DMS79 treated with DMSO at 0.1 percent for 48 hours (cell line): Measurements from ENCODE around the gene PCDHGB2.
"Not testable (repeated sequence)": the region's sequence is repeated elsewhere in the genome, so short reads cannot be mapped to it uniquely, and the experiment has no call there.

ENCODE experiments used
- DNase-seq: peaks from one replicate; lab custom pipeline; 2025; lab: John Stamatoyannopoulos, UW

Gene PCDHGB2

GRCh38 chr5:141384471-141385267 lies 24.9 kb downstream of the PCDHGB2 start:
- DNase-seq, result no peak

GRCh38 chr5:141387557-141388311 lies 27.9 kb downstream of the PCDHGB2 start, which contains the start of gene PCDHGB4:
Gene PCDHGB4, plus strand, starts transcription at chr5:141387698. Its CDS starts 187 bp downstream, at chr5:141387885.
- not testable (repeated sequence) for DNase-seq

DNA sequence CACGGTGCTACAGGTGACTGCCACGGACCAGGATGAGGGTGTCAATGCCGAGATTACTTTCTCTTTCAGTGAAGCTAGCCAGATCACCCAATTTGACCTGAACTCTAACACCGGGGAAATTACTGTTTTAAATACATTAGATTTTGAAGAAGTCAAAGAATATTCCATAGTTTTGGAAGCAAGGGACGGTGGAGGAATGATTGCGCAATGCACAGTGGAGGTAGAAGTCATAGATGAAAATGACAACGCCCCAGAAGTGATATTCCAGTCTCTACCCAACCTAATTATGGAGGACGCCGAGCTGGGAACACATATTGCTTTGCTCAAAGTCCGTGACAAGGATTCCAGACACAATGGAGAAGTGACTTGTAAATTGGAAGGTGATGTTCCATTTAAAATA lies 28.9 kb downstream of the PCDHGB2 start:
- no peak for DNase-seq

- DNase-seq, result no peak
These were observed 29.6 kb downstream of the PCDHGB2 start for GRCh38 chr5:141389153-141390042.

DNA sequence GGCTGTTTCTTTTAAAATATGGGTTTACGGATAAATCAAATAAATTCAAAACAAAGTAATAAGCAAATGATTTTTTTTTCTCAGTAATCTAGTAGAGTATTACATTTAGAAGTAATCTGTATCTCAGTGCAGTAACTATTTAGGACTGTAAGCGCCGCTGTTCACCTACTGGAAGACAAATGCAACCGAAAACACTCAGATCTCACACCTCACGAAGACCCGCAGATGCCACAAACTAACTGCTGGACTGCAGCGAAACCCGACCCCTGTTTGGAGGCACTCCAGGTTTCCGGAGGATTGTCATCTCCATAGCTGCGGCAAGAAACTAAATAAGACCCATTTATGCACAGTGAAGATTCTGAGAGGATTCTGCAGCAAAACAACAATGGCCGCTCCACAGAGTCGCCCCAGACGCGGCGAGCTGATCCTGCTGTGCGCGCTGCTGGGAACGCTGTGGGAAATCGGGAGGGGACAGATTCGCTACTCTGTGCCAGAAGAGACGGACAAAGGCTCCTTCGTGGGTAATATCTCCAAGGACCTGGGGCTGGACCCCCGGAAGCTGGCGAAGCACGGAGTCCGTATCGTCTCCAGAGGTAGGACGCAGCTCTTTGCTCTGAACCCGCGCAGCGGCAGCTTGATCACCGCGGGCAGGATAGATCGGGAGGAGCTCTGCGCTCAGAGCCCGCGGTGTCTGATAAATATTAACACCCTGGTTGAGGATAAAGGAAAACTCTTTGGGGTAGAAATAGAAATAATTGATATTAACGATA lies 32.8 kb downstream of the PCDHGB2 start, which contains the start of gene PCDHGA8:
TSS of gene PCDHGA8 (plus strand) at position 205 of the 770 bp plus-strand sequence. CDS start at position 386, 181 bp downstream.
- DNase-seq, result no peak

- DNase-seq, result no peak
These were observed 33.5 kb downstream of the PCDHGB2 start for GRCh38 chr5:141393267-141393666.

GRCh38 chr5:141394401-141395187 lies 34.8 kb downstream of the PCDHGB2 start:
- not testable (repeated sequence) for DNase-seq

DNA sequence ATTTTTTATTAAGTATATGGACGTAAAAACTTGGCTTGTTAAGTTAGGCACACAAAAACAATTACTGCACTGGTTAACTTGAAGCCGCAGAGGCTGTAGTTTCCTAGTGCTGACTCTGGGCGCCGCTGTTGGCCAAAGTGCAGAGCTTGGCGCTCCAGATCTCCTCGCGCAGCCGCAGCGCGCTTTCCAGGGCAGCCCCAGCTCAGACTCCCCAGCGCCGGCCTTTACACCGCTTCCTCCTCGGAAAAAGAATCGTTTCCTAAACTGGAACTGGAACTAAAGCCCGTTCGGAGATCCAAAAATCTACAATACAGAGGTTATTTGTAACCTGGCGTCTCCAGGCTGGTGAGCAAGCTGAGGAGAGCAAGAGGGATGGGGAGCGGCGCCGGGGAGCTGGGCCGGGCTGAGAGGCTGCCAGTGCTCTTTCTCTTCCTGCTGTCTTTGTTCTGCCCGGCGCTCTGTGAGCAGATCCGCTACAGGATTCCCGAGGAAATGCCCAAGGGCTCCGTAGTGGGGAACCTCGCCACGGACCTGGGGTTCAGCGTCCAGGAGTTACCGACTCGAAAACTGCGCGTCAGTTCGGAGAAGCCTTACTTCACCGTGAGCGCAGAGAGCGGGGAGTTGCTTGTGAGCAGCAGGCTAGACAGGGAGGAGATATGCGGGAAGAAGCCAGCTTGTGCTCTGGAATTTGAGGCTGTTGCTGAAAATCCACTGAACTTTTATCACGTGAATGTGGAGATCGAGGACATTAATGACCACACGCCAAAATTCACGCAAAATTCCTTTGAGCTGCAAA lies 38.2 kb downstream of the PCDHGB2 start, which contains the start of gene PCDHGB5:
TSS of gene PCDHGB5 (plus strand) at position 192 of the 796 bp plus-strand sequence. CDS start at position 373, 181 bp downstream.
- DNase-seq, result not testable (repeated sequence)

DNA sequence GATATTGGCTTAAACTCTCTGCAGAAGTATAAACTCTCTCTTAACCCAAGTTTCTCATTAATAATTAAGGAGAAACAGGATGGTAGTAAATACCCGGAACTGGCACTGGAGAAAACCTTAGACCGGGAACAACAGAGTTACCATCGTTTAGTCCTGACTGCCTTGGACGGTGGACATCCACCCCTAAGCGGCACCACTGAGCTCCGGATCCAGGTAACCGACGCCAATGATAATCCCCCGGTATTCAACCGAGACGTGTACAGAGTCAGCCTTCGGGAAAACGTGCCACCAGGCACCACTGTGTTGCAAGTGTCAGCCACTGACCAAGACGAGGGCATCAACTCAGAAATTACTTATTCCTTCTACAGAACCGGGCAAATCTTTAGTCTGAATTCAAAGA lies 38.8 kb downstream of the PCDHGB2 start:
- DNase-seq, result no peak

DNA sequence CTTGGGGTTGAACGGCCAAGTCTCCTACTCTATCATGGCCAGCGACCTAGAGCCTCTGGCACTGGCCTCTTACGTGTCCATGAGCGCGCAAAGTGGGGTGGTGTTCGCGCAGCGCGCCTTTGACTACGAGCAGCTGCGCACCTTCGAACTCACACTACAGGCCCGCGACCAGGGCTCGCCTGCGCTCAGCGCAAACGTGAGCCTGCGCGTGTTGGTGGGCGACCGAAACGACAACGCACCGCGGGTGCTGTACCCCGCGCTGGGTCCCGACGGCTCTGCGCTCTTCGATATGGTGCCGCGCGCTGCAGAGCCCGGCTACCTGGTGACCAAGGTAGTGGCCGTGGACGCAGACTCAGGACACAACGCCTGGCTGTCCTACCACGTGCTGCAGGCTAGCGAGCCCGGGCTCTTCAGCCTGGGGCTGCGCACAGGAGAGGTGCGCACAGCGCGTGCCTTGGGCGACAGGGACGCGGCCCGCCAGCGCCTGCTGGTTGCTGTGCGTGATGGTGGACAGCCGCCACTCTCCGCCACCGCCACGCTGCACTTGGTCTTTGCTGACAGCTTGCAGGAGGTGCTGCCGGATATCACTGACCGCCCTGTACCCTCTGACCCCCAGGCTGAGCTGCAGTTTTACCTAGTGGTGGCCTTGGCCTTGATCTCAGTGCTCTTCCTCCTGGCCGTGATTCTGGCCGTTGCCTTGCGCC lies 39.9 kb downstream of the PCDHGB2 start:
- DNase-seq, result no peak

DNA sequence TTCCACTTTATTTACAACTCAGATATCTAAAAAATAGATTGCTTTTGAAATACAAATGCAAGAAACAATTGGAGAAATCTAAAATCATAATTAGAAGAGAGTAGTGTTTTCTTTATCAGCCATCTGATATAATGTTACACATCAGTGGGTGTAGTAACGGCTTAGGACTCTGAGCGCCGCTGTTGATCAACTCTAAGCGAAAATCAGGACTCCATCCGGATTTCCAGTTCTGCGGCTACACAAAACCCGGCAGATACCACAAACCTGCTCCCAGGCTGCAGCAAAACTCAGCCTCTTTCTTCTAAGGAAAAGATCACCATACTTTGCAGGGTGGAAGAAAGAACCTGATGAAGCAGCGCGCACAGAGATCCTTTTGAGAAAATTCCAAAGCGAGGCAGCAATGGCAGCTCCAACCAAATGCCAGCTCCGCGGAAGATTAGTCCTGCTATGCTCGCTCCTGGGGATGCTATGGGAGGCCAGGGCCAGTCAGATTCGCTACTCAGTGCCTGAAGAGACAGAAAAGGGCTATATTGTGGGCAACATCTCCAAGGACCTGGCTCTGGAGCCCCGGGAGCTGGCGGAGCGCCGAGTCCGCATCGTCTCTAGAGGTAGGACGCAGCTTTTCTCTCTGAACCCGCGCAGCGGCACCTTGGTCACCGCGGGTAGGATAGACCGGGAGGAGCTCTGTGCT lies 42.9 kb downstream of the PCDHGB2 start, which contains the start of gene PCDHGA9:
TSS of gene PCDHGA9 (plus strand) at position 226 of the 691 bp plus-strand sequence. CDS start at position 401, 175 bp downstream.
- DNase-seq, result no peak

DNA sequence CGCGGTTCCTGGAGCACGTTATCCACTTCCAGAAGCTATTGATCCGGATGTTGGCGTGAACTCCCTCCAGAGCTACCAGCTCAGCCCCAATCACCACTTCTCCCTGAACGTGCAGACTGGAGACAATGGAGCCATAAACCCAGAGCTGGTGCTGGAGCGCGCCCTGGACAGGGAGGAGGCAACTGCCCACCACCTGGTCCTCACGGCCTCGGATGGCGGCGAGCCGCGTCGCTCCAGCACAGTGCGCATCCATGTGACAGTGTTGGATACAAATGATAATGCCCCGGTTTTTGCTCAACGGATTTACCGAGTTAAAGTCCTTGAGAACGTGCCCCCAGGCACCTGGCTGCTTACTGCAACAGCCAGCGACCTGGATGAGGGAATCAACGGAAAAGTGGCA lies 43.6 kb downstream of the PCDHGB2 start:
- DNase-seq, result no peak

GRCh38 chr5:141407790-141408505 lies 48.2 kb downstream of the PCDHGB2 start, which contains the start of gene PCDHGB6:
Gene PCDHGB6, plus strand, starts transcription at chr5:141408021. Its CDS starts 182 bp downstream, at chr5:141408203.
- DNase-seq, result not testable (repeated sequence)

DNA sequence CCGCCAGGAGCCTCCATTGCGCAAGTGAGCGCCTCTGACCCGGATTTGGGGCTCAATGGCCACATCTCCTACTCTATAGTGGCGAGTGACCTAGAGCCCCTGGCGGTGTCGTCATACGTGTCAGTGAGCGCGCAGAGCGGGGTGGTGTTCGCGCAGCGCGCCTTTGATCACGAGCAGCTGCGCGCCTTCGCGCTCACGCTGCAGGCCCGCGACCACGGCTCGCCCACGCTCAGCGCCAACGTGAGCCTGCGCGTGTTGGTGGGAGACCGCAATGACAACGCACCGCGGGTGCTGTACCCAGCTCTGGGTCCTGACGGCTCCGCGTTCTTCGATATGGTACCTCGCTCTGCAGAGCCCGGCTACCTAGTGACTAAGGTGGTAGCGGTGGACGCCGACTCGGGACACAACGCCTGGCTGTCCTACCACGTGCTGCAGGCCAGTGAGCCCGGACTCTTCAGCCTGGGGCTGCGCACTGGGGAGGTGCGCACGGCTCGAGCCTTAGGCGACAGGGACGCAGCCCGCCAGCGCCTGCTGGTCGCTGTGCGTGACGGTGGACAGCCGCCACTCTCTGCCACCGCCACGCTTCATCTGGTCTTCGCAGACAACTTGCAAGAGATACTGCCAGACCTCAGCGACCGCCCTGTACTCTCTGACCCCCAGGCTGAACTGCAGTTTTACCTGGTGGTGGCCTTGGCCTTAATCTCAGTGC lies 50.0 kb downstream of the PCDHGB2 start:
- no peak for DNase-seq

DNA sequence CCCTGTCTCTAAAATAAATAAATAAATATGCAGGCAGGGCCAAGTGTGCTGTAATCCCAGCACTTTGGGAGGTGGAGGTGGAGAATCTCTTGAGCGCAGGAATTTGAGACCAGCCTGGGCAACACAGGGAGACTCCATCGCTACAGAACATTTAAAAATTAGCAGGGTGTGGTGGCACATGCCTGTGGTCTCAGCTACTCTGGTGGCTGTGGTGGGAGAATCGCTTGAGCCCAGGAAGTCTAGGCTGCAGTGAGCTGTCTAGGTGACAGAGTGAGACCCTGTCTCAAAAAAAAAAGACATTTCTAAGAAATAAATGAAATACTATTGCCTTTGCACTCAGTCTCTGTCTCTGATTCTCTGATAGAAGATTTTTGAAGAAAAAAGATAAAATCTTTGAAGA lies 51.8 kb downstream of the PCDHGB2 start:
- no peak for DNase-seq
